Vagina (tissue), 2 donors: ENCODE measurements around the gene USP7.

Experiments
- POLR2A ChIP-seq, 2 donors: fragments of 450-650 bp; IDR thresholded peaks; one replicate each; pipeline ENCODE4 v1.6.1; 2017; ENCODE audit warnings: antibody characterized with exemption in 2 of 2, mild to moderate bottlenecking in 2 of 2, moderate library complexity in 2 of 2
- POLR2AphosphoS5 ChIP-seq, 2 donors: sonication (generic); formaldehyde crosslinking; IDR thresholded peaks; one replicate each; pipeline ENCODE4 v1.9.0; 2017; ENCODE audit warnings: antibody characterized with exemption in 2 of 2, mild to moderate bottlenecking in 2 of 2, low read depth in 1 of 2; ENCODE audit not compliant: insufficient read depth in 1 of 2
- TF ChIP-seq, protein P1 (sequence below), 3 experiments: fragments of 450-650 bp in 2 of 3; fragments of 200-600 bp in 1 of 3; sonication (generic) in 1 of 3; IDR thresholded peaks; one replicate each; pipeline ENCODE4 v1.5.1; 2017 to 2019; ENCODE audit warnings: antibody characterized with exemption in 3 of 3, mild to moderate bottlenecking in 2 of 3, moderate library complexity in 2 of 3

DNA sequence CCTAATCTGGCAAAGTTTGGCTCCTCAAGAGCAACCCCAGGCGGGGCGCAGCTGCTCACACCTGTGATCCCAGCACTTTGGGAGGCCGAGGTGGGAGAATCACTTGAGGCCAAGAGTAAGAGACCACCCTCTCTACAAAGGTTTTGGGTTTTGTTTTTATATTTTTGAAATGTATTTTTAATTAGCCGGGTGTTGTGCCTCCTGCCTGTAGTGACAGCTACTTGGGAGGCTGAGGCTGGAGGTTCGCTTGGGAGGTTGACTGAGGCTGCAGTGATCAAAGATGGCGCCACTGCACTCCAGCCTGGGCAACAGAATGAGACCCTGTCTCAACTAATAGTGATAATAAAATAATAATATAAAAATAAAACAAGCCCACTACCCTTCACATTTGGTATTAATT, 756 bp upstream of the USP7 start:
- TF ChIP-seq POLR2A (IDR thresholded peaks at IDR 0.05) (no peak), POLR2AphosphoS5 (IDR thresholded peaks at IDR 0.05; ENCODE audit: insufficient read depth in 1 of 2, low read depth in 1 of 2) (no peak)
- TF ChIP-seq, protein P1, sequence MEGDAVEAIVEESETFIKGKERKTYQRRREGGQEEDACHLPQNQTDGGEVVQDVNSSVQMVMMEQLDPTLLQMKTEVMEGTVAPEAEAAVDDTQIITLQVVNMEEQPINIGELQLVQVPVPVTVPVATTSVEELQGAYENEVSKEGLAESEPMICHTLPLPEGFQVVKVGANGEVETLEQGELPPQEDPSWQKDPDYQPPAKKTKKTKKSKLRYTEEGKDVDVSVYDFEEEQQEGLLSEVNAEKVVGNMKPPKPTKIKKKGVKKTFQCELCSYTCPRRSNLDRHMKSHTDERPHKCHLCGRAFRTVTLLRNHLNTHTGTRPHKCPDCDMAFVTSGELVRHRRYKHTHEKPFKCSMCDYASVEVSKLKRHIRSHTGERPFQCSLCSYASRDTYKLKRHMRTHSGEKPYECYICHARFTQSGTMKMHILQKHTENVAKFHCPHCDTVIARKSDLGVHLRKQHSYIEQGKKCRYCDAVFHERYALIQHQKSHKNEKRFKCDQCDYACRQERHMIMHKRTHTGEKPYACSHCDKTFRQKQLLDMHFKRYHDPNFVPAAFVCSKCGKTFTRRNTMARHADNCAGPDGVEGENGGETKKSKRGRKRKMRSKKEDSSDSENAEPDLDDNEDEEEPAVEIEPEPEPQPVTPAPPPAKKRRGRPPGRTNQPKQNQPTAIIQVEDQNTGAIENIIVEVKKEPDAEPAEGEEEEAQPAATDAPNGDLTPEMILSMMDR (IDR thresholded peaks at IDR 0.05) = no peak
